CD4-positive, alpha-beta T cell treated with Interleukin-2 at 100 ng/mL for 4 hours (primary cell): ENCODE measurements around the gene MDM4.

Source experiments
- DNase-seq: peaks from one replicate; pipeline ENCODE4 v3.0.0-alpha.2; 2020; ENCODE audit warnings: low spot score

The MDM4 gene

DNA sequence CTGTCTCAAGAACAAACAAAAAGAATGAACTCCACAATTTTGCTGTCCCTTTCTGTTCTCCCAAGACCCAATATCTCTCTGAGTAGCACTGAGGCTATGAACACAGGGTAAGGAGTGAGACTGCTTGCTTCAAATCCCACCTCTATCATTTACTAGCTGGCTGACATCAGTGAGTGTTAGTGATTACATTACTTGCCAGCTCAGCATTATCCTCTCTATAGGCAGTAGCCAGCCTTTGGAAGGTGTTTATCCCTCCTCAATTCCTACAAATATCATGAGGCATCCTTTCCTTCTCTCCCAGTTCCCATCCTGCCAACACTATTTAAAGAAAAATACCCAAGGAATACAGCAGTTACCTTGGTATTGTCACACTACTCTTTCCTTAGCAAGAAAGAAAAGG, 24.6 kb upstream of the MDM4 start:
- no peak for DNase-seq

DNA sequence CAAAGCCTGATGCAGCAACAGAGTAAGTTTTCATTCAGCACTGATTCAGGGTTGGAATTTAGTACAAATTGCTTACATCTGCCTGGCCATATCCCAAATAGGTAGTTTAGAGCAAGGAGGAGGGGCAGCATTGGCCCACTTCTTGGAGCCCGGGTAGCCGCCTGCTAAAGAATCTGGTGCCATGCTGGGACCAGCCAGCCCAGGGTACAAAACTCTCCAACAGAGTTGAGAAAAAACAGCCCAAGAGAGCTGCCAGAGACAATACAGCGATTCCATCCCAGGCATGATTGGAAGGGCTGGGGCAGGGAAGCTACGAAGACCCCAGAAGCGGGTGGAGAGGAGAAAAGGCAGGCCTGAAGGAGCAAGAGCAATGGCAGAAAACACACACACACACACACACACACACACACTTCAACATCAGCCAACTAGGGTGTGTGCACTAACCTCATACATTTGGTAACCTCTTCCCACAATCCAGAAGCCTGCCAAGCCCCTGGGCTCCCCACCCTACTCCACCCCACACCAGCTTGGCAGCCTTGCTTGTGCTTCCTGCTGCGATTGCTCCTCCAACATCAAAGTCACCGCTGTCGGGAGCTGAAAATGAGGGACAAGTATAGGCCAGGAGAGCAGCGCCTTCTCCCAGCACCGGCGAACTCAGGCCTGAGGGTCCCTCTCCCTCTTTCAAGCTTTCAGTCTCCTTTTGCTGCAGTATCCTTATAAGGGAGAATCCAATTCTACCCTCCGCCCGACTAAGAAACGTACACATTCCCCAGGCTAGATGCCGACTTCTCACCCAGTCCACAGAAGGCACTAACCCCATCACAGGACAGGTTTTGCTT, 22.8 kb upstream of the MDM4 start:
- no peak for DNase-seq

DNA sequence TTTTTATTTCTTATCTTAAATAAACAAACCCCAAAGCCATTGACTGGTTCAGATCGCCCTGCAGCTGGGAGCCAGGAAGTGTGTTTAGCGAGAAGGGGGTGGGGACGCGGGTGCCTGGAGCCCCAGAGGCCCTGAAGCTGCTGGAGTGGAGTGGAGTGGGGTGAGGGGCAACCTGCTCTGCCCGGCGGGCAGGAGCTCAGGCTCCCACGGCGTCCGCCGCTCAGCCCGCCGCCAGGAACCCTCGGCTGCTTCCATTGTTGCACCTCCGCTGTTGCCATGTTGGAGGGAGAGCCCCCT, 22.3 kb upstream of the MDM4 start:
- peak; percentile 46 for DNase-seq

DNA sequence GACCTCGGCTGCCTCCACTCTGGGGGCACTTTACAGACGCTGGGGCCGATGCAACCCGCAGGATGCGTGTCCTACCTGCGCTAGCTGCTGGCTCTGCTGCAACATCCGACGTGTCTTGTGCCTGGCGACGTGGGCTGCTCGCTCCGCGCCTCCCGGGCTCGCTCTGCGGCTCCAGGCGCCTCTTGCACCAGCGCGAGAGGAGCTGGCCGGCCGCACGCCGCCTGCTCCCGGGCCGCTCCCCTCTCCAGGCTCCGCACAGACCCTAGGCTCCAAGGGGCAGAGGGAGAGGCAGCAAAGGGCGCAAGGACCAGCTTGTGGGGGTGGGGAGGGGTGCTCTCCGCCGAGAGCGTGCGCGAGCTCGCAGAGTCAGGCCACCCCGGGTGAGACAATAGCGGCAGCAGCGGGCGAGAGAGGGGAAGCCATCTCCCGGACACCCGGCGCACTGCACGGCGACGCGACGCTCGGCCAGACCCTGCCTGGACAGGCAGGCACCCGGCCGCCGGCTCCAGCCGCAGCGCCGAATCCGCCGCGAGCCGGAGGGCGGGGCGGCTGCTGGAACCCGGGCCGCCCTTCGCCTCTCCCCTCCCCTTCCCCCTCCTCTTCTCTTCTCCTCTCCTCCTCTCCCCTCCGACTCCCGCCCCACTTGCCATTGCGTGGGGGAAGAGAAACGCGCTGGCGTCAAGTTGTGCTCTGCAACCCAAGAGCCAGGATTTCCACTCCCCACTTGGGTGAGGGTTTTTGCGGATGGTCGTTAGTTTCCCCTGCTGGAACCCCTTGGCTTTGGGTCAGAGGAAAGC, 21.7 kb upstream of the MDM4 start, which contains the start of gene PIK3C2B:
PIK3C2B (minus strand) TSS at position 525 of the 797 bp plus-strand sequence. CDS start 25,003 bp downstream, outside the sequence.
- DNase-seq = peak; percentile 65

DNA sequence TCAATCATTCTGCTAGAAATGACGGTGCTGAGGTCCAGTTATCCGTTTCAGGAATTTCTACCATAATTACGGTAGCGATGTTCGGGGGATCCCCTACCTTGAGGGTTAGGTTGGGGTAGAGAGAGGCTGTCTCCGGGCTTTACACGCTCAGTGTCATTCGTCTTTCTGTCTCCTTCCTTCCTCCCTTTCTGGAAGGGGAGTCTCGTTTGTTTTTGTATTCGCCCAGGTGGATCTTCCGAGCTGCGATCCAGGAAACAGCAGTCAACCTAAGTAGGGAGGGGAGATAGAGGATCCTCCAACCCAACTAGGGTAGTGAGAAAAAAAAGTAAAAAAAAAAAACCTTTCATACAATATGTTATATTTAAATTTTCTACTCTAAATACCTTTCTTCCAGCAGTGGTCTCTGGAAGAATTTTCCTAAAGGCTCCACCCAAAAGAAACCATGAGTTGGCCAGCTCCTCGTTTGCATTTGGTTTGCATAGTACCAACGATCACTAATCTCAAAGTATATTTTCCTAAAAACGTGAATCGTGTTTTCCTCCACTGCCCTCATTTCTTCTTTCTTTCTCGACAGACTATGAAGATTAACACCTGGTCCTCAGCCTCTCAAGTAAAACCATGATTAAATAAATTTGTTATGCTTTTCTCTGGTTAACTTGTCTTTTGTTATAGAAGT, 21.0 kb upstream of the MDM4 start:
- peak; percentile 51 for DNase-seq

DNA sequence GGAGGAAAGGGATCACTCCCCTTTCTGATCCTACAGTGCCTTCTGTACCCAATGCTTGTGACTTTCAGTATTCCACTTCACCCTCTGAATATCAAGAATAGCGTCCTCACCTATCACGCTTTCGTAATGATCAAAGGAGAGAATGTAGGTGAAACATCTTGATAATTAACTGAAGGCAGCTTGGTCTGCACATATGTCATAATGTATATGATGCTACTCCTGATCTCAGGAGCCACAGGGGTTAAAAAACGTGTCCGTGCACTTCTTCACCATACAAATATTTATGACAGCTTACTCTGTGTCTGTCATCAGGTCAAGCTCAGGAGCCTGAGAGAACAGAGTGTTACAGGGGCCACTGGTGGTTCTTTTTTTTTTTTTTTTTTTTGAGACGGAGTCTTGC, 20.4 kb upstream of the MDM4 start:
- no peak for DNase-seq

DNA sequence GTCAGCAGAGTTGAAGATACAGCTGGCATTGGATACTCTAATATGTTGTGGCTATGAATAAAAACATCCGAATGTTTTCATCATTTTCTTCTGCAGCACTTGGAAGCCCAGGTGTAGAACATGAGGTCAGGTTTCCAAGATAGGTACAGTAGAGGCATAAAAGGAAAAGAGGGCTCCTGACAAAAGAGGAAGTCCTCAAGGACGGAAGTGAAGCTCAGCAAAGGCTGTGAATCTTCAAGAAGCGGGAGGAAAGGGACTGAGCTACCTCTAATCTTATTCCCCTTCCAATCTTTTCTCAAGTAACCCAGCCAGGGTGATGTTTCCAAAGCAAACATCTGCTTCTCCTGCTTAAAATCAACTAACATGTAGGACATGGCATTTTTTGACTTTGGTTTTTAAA, 17.2 kb upstream of the MDM4 start:
- no peak for DNase-seq

DNA sequence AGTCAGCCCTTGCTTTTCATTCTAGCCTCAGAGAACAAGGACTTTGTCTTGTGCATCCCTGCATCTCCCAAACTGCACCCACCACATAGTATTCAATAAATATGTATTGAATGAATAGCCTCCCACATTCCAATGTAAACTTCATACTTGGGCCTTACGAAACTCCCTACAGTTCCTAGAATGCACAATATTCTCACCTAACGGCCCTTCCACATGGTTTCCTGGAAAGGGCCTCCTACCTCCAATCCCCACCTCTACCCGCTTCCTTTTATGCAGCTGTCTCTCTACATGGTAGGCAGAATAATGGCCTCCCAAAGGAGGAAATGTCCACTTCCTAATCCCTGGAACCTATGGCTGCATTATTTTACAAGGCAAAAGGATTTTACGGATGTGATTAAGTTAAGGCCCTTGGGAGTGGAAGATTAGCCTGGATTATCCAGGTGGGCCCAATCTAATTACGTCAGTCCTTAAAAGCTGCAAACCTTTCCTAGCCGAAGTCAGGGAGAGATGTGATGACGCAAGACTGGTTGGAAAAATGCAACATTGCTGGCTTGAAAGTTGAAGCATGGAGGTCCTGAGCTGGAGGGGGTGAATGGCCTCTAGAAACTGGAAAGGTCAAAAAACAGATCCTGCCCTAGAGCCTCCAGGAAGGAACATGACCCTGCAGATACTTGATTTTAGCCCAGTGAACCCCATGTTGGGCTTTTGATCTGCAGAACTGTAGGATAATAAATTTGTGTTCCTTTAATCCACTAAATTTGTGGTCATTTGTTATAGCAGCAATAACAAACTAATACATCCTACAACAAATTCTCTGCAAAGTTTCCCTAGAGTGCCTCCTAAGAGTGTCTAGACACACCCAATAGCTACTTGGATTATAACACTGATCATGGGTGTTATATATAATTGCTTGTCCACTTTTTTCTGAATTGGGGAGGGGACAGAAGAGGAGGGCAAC, 16.4 kb upstream of the MDM4 start:
- DNase-seq = no peak

DNA sequence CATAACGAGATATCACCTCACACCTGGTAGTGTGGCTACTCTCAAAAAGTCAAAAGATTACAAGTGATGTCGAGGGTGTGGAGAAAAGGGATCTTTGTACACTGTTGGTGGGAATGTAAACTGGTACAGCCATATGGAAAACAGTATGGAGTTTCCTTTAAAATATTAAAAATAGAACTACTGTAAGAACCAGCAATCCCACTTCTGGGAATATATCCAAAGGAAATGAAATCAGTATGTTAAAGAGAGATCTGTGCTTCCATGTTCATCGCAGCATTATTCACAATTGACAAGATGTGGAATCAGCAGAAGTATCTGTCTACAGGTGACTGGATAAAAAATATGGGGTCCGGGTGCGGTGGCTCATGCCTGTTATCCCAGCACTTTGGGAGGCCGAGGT, 14.0 kb upstream of the MDM4 start:
- DNase-seq = no peak

DNA sequence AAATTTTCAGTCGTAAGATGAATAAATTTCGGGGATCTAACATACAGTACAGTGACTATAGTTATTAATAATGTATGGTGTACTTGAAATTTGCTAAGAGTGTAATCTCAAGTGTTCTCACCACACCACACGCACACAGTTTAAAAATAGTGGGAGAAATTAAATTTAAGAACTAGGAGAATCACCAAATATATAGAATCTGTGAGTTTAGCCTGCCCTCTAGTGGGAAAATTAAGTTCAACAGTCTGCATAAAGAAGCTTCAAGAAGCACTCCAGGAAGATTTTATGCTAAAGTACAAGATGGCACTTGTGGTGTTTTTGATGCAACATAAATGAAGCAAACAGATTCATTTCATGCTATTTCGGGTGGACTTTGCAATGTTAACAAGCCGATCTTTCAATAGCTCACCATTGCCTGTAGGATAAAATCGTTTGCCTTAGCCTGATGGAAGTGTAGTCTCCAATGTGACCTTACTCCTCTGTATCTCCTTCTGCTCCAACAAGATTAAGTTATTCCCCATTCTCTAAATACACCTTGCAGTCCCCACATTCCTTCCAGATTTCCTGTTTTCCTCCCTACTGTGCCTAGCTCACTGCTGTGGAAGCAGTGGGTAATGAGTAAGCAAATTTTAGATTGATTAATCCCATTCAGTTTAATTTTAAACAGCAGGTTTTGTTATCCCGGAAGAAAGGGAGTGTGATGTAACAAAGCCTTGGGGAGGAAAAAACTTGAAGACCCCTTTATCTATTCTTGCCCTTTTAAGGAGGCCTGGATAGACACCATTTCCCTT, 12.9 kb upstream of the MDM4 start:
- DNase-seq = peak; percentile 86

DNA sequence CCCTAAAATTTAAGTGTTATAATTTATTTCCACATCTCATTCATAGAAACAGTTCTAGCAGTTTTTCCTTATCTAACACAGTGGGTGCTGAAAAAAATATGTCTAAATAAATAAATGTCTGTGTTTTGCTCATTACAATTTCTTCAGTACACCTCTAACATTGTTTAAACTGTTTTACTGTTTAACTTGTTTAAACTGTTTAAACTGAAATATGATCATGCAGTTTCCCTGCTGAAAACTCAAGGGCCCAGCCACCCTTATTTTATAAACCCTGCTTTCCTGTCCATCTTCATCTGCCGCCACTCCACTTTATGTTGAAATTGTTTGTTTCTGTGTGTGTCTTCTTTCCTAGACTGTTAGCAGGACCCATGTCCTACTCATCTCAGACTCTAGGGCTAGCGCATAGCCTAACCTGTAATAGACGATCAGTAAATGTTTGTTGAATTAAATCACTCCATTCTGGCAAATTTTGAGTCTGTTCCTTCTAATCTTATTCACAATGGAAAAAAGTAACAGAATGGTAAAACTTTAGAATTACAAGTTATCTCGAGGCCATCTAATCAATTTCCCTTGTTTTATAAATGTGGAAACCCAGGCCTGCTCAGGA, 12.2 kb upstream of the MDM4 start:
- DNase-seq = no peak

DNA sequence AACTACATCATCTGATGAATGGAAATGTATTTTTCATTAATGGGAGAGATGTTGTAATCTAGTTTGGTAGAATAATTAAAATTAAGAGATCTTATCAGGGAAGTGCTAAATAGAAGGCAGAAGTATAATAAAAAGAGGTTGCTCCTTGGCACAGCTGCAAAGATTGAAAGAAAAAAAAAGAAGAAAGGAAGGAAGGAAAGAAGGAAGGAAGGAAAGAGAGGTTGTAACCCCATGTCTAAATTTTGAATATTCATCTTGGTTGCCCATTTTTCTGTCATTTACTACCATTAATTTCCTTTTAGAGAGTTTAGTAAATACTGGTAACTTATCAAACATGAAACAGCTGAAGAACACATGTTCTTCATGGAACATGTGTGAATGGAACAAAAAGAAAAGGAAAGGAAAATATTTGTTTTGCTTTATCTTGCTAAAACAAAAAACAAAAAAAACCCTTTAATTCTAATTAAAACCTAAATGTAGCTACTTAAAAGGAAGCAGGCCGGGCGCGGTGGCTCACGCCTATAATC, 10.5 kb upstream of the MDM4 start:
- DNase-seq = no peak

DNA sequence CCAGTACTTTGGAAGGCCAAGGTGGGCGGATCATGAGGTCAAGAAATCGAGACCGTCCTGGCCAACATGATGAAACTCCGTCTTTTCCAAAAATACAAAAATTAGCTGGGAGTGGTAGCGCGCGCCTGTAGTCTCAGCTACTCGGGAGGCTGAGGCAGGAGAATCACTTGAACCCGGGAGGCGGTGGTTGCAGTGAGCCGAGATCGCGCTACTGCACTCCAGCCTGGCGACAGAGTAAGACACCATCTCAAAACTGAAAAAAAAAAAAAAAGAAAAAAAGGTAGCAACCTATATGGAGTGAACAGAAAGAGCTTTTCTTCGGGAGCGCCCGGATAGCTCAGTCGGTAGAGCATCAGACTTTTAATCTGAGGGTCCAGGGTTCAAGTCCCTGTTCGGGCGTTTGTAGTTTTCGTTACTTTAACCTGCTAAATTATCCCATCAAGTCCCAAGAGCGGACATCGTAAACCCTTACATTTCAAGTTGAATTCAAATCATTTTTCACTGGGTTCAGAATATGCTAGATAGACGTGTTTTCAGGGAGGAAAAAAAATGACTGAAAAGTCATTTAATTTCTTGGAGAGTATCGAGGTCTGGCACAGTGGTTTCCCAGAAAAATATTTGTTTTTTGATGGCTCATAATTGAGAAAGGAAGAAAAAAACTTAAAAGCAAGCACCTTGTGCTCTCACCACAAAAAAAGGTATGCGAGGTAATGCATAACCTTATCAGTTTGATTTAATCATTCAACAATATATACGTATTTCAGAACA, 9.8 kb upstream of the MDM4 start:
- DNase-seq = peak; percentile 85

DNA sequence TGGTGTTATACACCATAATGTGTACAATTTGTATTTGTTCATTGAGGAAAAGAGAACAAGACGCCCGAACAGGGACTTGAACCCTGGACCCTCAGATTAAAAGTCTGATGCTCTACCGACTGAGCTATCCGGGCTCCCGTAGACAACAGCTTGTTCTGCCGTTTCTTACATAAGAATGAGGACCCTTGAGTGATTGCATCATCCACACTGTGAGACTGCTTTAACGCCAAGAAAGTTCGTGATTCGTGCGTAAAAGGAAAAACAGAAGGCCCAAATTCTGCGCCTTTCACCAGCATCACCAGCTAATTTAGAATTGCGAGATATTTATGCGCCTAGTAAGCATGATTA, 9.3 kb upstream of the MDM4 start:
- DNase-seq = peak; percentile 96

DNA sequence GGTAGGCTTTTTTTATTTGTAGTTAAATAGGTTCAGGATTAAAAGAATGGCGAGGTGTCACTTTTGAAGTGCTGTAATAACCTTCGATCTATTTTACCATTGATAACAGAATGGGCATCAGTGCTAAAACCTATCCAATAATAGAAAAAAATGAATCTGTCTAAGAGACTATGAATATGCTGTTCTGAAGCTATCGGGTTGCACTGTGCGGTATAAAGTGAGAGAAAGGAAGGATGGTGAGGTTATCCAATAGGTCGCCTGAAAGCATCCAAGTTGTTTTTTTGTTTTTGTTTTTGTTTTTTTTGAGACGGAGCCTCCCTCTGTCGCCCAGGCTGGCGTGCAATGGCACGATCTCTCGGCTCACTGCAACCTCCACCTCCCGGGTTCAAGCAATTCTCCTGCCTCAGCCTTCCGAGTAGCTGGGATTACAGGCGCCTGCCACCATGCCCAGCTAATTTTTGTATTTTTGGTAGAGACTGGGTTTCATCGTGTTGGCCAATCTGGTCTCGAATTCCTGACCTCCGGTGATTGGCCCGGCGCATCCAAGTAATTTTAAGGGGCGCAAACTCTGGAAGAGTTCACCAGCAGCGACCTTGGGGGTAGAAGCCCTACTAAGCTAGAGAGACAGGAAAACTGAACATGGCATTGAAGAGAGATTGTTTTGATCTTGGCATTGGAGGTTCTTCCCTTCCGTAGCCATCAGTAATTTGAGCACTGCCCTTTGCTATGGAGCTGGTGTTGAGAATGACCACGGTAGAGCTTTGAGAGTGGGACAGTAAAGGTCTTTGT, 8.7 kb upstream of the MDM4 start:
- peak; percentile 28 for DNase-seq

DNA sequence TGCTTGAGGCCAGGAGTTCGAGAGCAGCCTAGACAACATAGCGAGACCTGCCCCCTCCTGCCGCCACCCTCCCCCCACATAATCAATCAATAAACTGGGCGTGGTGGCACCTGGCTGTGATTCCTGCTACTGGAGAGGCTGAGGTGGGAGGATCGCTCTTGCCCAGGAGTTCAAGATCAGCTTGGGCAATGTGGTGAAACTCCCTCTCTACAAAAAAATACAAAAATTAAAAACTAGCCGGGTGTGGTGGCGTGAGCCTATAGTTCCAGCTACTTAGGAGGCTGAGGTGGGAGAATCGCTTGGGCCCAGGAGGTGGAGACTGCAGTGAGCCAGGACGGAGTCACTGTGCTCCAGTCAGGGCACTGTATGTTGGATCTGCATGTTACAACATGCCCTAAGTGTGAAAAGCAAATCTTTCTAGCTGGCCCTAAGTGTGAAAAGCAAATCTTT, 7.0 kb upstream of the MDM4 start:
- DNase-seq = no peak

DNA sequence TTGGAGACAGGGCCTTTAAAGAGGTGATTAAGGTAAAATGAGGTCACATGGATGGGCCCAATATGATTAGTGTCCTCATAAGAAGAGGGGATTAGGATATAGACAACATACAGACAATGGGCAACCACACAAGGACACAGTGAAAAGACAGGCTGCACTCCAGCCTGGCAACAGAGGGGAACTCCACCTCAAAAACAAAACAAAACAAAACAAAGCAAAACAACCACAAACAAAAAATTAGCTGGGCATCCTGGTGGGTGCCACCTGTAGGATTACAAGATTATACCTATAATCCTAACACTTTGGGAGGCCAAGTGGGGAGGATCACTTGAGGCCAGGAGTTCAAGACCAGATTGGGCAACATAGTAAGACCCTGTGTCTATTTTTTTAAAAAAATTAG, 4.8 kb upstream of the MDM4 start:
- peak; percentile 26 for DNase-seq

DNA sequence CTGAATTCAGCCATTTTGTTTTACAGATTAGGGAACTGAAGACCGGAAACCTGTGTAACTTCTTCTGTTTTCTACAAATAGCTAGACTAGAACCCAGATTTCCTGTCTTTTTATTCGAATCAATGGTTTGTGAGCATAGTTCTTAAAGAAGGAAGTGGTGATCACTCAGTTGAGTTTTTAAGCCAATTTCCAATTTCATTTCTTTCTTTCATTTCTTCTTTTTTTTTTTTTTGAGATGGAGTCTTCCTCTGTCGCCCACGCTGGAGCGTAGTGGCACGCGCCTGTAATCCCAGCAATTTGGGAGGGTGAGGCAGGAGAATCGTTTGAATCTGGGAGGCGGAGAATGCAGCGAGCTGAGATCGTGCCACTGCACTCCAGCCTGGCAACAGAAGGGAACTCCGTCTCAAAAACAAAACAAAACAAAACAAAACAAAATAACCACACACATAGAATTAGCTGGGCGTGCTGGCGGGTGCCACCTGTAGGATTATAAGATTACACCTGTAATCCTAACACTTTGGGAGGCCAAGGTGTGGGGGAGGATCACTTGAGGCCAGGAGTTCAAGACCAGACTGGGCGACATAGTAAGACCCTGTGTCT, 3.0 kb upstream of the MDM4 start:
- DNase-seq = peak; percentile 79
